ENCODE measurements around the gene LAMA3. TPM values are rescaled to one million over a fixed set of nuclear protein-coding genes. Genes with fewer than 3 reads are reported as not detected.

The LAMA3 gene
- total and polyA plus RNA-seq, 2 experiments from 2014 or later: 3.9 to 4.9 TPM

DNA sequence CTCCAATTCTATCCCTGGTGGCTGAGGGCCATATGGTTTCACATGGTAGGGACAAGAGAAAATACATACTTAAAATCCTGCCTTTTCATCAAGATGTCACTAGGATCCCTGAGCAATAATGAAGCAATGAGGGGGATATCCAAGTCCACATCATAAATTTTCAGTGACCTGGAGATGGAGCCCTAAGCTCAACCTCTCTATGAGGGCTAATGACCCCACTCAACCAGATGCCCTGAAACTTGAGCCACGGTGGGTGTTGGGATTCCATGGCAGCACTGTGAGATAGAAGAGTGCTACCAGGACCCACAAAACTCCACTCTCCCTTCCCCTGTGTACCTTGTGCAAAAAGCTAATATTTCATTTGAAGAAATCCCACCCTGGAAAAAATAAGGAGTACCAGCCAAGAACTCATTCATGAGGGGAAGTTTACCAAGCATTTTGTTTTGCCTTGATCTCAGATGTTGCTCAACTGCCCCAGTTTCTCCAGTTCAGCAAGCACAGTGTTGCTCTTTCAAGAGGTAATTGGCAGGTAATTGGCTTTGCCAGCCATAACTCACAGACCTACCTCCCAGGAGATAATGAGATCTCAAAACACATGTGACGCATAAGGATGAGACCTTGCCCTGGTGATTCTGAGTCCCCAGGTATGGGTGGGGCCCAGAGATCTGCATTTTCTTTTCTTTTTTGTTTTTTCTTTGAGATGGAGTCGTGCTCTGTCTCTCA lies 274.4 kb downstream of the LAMA3 start:
- peaks cover 9% of the 10 kb centered on the region for H3K4me1 ChIP-seq (ENCODE audit: insufficient read depth)
- no peak for TF ChIP-seq ZNF114 (CRISPR knock-in tag; IDR thresholded peaks at IDR 0.05)
- TF ChIP-seq CTCF (conservative IDR thresholded peaks at IDR 0.05; ENCODE audit: low read depth in 2 of 2): peak in 1 of 2 experiments; percentile 25; a peak in 1 of 4 replicates
- Mint-ChIP-seq H3K4me1 (peaks cover 13% of the 10 kb centered on the region), H3K9me3 (no peaks in the 10 kb centered on the region; the same call in 2 of the 3 replicates), H3K36me3 (ENCODE audit: low read depth) (no peaks in the 10 kb centered on the region), H3K27me3 (ENCODE audit: insufficient read depth, low read depth, poor library complexity) (peaks cover 6% of the 10 kb centered on the region), H3K4me3 (no peak overlapping the region; the same call in 2 of the 3 replicates), H3K27ac (no peak overlapping the region)
- ATAC-seq: no peak
- H3K27ac ChIP-seq (ENCODE audit: low read depth): peak overlapping the region; percentile 20; the same call in 1 of the 2 replicates
- H3F3A ChIP-seq (replicated peaks; ENCODE audit: low read depth): no peaks in the 10 kb centered on the region
- no peak overlapping the region for H3K4me3 ChIP-seq
- H3K36me3 ChIP-seq (ENCODE audit: insufficient read depth): no peaks in the 10 kb centered on the region
- peak overlapping the region; percentile 90 for H2AFZ ChIP-seq
- no peak overlapping the region for H3K4me2 ChIP-seq
- H3K9me2 ChIP-seq (ENCODE audit: insufficient read depth): peaks cover 5% of the 10 kb centered on the region
- no peaks in the 10 kb centered on the region for H3K27me3 ChIP-seq (ENCODE audit: insufficient read depth)
- DNase-seq (ENCODE audit: low spot score): no peak
- H4K20me1 ChIP-seq (replicated peaks; ENCODE audit: insufficient read depth): no peaks in the 10 kb centered on the region
- H3K79me2 ChIP-seq (replicated peaks; ENCODE audit: insufficient read depth): no peaks in the 10 kb centered on the region

GRCh38 chr18:23964282-23965238 lies 275.3 kb downstream of the LAMA3 start:
- Mint-ChIP-seq H3K27me3 (ENCODE audit: insufficient read depth, low read depth, poor library complexity) (peaks cover 6% of the 10 kb centered on the region), H3K27ac (no peak overlapping the region), H3K4me3 (no peak overlapping the region), H3K36me3 (ENCODE audit: low read depth) (no peaks in the 10 kb centered on the region), H3K9me3 (no peaks in the 10 kb centered on the region; the same call in 2 of the 3 replicates), H3K4me1 (peaks cover 16% of the 10 kb centered on the region)
- Histone ChIP-seq H4K20me1 (replicated peaks; ENCODE audit: insufficient read depth) (no peaks in the 10 kb centered on the region), H3F3A (replicated peaks; ENCODE audit: low read depth) (no peaks in the 10 kb centered on the region), H3K27ac (ENCODE audit: low read depth) (no peak overlapping the region), H3K27me3 (ENCODE audit: insufficient read depth) (no peaks in the 10 kb centered on the region), H3K36me3 (ENCODE audit: insufficient read depth) (no peaks in the 10 kb centered on the region), H3K4me3 (no peak overlapping the region), H3K9me2 (ENCODE audit: insufficient read depth) (peaks cover 6% of the 10 kb centered on the region), H2AFZ (peak overlapping the region; percentile 90), H3K4me2 (no peak overlapping the region), H3K79me2 (replicated peaks; ENCODE audit: insufficient read depth) (no peaks in the 10 kb centered on the region), H3K4me1 (ENCODE audit: insufficient read depth) (peaks cover 13% of the 10 kb centered on the region)
- ATAC-seq (no peak; the same call in 2 of the 3 replicates), DNase-seq (ENCODE audit: low spot score) (peak; percentile 58)
- no peak for TF ChIP-seq REST (IDR thresholded peaks at IDR 0.05; ENCODE audit: unreplicated experiment)
- TF ChIP-seq ZNF114 (CRISPR knock-in tag; IDR thresholded peaks at IDR 0.05): no peak
- peak in 1 of 2 experiments; percentile 39; a peak in 2 of 4 replicates for TF ChIP-seq CTCF (conservative IDR thresholded peaks at IDR 0.05; ENCODE audit: low read depth in 2 of 2)
- TF ChIP-seq JUNB (IDR thresholded peaks at IDR 0.05; ENCODE audit: unreplicated experiment): no peak
